Activated CD8-positive, alpha-beta memory T cell treated with anti-CD3 and anti-CD28 coated beads for 1 hour (primary cell): ENCODE results near the gene KRTAP13-2.
A peak's percentile ranks its signal among the peaks of the same experiment; 100 is the strongest.

Experiments used
- DNase-seq, 2 donors: peaks; one replicate each; pipeline ENCODE4 v3.0.0-alpha.2; 2020; ENCODE audit warnings: low read depth in 1 of 2; ENCODE audit errors: extremely low read depth in 1 of 2

Gene KRTAP13-2, protein sequence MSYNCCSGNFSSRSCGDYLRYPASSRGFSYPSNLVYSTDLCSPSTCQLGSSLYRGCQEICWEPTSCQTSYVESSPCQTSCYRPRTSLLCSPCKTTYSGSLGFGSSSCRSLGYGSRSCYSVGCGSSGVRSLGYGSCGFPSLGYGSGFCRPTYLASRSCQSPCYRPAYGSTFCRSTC

GRCh38 chr21:30372139-30372770 lies at the start of gene KRTAP13-2:
KRTAP13-2 (minus strand) TSS chr21:30372271; CDS start chr21:30372213, 58 bp downstream.
- DNase-seq = no peak

GRCh38 chr21:30415993-30416392 lies 43.9 kb upstream of the KRTAP13-2 start:
- DNase-seq = no peak

- no peak for DNase-seq
Observed at GRCh38 chr21:30408782-30409494, 36.9 kb upstream of the KRTAP13-2 start.

DNA sequence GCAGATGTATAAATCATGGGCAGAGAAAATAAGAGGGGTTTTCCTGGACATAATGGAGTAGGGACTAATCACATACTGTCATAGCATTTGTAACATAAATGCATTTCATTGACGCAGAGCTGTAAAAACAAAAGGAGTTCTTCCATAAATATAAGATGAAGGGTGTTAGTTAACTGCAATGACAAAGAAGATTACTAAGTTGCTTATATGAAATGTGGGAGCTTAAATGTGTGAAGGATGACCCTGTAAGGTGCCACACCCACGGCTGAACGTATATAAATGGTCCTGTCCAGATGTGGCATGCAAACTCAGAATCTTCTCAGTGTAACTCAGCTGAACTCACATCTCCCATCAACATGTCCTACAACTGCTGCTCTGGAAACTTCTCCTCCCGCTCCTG lies 23.7 kb upstream of the KRTAP13-2 start, which contains the start of gene KRTAP13-1:
Gene KRTAP13-1 (plus strand): TSS at position 301 of the 400 bp plus-strand sequence. CDS start 56 bp downstream, at position 357.
- no peak for DNase-seq

- no peak for DNase-seq
Observed at GRCh38 chr21:30391492-30392025, 19.5 kb upstream of the KRTAP13-2 start.

DNA sequence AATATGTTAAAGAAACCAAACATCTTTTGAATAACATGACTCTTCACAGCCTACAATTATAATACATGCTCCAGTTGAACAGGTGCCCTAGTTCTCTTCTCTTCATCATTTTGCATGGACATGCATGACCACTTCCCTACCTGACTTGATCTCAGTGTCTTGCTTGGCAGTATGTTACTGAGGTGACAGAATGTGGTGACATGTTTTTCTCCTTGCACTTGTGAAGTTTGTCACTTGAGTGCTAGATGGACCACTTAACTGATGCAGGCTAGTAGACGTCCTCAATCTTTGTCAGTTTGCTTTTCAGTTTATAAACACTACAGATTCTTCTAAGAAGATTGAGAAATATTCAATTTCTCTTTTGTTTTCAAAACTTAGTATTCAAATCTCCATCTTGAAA lies 10.1 kb upstream of the KRTAP13-2 start:
- no peak for DNase-seq

DNA sequence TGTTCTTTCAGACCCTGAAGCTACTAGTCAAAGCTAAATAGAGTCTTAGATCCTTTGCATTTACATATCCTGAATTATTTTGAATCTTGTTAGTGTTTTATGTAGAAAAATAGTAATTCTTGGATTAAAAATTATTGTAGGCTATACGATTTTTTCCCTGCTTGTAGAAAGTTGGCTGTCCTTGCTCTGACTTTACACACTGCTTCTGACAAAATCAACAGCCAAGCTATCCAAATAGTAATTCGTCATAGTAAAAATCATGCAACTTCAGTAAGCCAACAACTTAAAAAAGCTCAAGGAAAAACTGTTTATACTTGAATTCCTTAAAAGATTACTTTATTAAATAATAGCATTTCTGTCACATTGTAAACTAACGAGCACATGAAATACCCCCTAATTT lies 16.2 kb downstream of the KRTAP13-2 start:
- no peak for DNase-seq

GRCh38 chr21:30354308-30355005 lies 17.6 kb downstream of the KRTAP13-2 start:
- DNase-seq = no peak

GRCh38 chr21:30351534-30351933 lies 20.5 kb downstream of the KRTAP13-2 start:
- DNase-seq = no peak

GRCh38 chr21:30349572-30349971 lies 22.5 kb downstream of the KRTAP13-2 start:
- no peak for DNase-seq

GRCh38 chr21:30348506-30348905 lies 23.6 kb downstream of the KRTAP13-2 start, which contains the start of gene KRTAP23-1:
KRTAP23-1 (minus strand) TSS chr21:30348606; CDS start chr21:30348606, 0 bp downstream.
- DNase-seq = no peak

DNA sequence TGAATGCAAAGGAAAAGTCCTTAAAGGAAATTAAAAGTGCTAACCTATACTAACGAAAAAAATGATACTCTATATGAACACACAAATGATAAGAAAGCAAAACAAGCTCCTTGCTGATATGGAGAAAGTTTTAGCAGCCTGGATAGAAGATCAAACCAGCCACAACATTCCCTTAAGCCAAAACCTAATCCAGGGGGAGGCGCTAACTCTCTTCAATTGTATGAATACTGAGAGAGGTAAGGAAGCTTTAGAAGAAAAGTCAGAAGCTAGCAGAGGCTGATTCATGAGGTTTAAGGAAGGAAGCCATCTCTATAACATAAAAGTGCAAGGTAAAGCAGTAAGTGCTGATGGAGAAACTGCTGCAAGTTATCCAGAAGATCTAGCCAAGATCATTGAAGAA lies 27.1 kb downstream of the KRTAP13-2 start:
- no peak for DNase-seq

- peak in 1 of 2 donors; percentile 3 for DNase-seq
Observed at GRCh38 chr21:30340714-30341573, 31.1 kb downstream of the KRTAP13-2 start.

DNA sequence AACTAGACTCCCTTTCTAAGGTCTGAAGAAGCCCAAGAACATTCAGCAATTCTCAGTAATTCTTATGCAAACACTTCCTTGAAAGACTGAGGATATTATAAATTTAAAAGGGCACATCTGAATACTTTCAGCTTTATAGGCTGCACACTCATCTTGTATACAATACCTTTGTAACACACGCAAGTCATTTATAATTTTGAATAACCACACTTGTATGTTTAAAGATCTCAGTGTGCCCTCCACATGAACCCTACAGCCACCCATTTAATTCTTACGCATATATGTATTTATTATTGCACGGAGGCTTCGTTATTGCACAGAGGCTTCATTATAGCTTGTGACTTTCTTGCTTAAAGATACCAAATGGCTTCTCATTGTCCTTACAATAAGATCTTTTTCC lies 33.4 kb downstream of the KRTAP13-2 start:
- DNase-seq = no peak

DNA sequence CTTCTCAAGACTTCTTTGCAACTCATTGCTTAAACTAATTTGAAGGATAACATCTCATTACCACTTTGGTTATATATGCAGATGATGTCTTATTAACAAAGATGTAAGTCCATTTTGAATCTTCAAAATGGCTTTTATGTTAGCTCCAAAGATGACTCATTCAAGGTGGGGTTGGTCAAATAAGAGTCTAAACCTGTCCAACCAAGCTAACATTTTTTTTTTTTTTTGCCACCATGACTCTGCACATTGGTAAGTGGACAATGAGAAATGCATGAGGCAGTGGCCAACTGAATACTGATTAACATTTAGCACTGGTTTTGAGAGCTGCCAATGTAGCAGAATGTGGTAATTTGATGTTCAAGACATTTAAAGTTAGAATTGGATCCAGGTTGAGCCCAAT lies 34.3 kb downstream of the KRTAP13-2 start:
- DNase-seq = no peak

DNA sequence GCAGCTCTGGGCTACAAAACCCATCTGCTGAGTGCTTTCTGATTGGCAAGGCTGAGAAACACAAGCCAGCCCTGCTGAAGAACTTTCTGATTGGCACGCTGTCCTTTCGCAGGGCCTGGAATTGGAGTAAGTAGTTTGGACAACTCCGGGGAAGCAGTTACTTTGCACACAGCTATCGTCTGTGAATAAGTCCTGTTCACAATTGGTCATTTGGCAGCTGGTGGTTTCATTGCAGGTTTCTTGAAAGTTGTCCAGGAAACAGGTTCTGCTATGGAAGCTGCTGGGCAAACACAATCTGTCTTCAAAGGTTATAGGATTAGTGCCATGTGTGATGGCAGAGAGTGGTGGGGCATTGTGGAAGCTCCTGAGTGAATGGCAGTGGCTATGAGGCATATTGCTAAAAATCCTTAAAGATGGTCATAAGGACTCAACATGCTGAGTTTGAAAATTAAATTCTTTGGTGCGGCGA lies 34.8 kb downstream of the KRTAP13-2 start, which contains the start of gene KRTAP27-1:
Gene KRTAP27-1 (minus strand): TSS at position 419 of the 469 bp plus-strand sequence. CDS start 26 bp downstream, at position 393.
- no peak for DNase-seq

GRCh38 chr21:30336596-30336995 lies 35.5 kb downstream of the KRTAP13-2 start:
- DNase-seq = no peak

DNA sequence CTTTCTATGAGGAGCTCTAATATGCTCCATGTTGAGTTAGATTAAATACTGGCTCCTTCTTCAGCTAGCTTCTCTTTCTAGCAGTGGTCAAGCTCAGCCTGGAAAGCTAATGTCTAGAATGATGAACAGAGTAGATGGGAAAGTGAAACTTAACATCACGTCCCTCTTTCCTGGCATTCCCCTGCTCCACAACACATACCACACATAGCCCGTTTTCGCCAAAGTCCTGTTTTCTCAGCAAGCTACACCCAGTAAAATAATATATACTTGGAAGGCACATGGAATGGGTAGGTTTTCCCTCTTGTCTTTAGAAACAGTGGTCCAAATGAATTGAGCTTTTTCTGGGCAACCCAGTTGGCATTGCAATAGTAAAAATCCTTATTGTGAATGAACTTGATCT lies 38.3 kb downstream of the KRTAP13-2 start:
- DNase-seq = no peak

- DNase-seq = no peak
Observed at GRCh38 chr21:30332681-30333080, 39.4 kb downstream of the KRTAP13-2 start.
